ENCODE results near the gene RP2.

RP2 gene

GRCh38 chrX:46793386-46794143, 43.3 kb upstream of the RP2 start:
- Histone ChIP-seq H3K9ac (no peak overlapping the region), H3K36me3 (ENCODE audit: control insufficient read depth, insufficient read depth, low read length) (no peaks in the 10 kb centered on the region), H3K4me1 (no peaks in the 10 kb centered on the region), H3K27me3 (ENCODE audit: control insufficient read depth, insufficient read depth, low read length) (no peaks in the 10 kb centered on the region), H3K4me3 (ENCODE audit: low read depth, low read length) (no peak overlapping the region), H3K27ac (no peak overlapping the region), H3K79me2 (no peaks in the 10 kb centered on the region), H3K9me3 (ENCODE audit: control insufficient read depth, low read length) (no peaks in the 10 kb centered on the region), H3K4me2 (ENCODE audit: low read length) (no peak overlapping the region), H2AFZ (no peak overlapping the region)
- no peak for TF ChIP-seq CTCF (IDR thresholded peaks at IDR 0.05)

DNA sequence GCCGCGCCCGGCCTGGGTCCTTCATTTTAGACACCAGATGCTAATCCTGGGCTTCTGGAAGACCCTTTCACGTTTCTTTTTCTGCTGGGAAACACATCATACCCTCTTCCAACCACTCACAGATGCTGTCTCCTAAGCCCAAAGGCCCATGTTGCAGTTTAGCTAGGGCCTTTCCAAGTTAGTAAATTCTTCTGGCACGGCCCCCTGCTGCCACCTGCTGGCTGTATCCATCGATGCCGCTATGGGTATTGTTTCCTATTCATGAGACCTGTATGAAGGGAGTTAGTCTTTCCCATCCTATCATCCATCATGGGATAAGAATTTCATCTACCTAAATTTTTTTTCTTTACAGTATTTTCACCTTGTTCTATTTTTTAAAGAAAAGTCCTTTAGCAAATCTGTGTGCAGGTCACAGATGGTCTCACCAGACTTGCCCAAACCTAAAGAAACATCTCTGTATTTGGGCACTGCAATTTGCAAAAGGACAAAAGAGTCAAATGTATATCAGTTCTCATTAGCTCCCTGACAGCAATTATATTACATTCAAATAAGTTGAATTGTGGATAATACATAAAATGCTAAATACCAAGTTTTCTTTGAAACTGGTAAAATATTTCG, 40.2 kb upstream of the RP2 start:
- H3K36me3 ChIP-seq (ENCODE audit: control insufficient read depth, insufficient read depth, low read length), result no peaks in the 10 kb centered on the region
- no peak overlapping the region for H3K4me2 ChIP-seq (ENCODE audit: low read length)
- no peaks in the 10 kb centered on the region for H3K4me1 ChIP-seq
- TF ChIP-seq CTCF (IDR thresholded peaks at IDR 0.05), result peak; percentile 78
- H2AFZ ChIP-seq, result no peak overlapping the region
- no peaks in the 10 kb centered on the region for H3K27me3 ChIP-seq (ENCODE audit: control insufficient read depth, insufficient read depth, low read length)
- no peak overlapping the region for H3K4me3 ChIP-seq (ENCODE audit: low read depth, low read length)
- H3K9ac ChIP-seq, result no peak overlapping the region
- H3K79me2 ChIP-seq, result no peaks in the 10 kb centered on the region
- no peaks in the 10 kb centered on the region for H3K9me3 ChIP-seq (ENCODE audit: control insufficient read depth, low read length)
- H3K27ac ChIP-seq, result no peak overlapping the region

DNA sequence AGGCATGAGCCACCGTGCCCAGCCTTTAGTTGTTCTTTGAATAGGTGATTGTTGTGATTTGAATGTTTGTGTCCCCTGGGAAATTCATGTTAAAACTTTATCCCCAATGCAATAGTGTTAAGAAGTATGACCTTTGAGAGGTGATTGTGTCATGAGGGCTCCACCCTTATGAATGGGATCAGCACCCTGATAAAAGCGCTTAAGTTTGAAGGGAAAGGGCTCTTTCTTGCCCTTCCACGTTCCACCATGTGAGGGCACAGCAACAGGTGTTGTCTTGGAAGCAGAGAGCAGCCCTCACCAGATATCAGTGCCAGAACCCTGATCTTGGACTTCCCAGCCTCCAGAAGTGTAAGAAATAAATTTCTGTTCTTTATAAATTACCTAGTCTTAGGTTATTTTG, 33.7 kb upstream of the RP2 start:
- H3K4me1 ChIP-seq, result no peaks in the 10 kb centered on the region
- H3K9ac ChIP-seq, result no peak overlapping the region
- H3K4me2 ChIP-seq (ENCODE audit: low read length), result no peak overlapping the region
- H3K79me2 ChIP-seq, result no peaks in the 10 kb centered on the region
- H3K4me3 ChIP-seq (ENCODE audit: low read depth, low read length), result no peak overlapping the region
- no peak overlapping the region for H2AFZ ChIP-seq
- no peaks in the 10 kb centered on the region for H3K9me3 ChIP-seq (ENCODE audit: control insufficient read depth, low read length)
- no peaks in the 10 kb centered on the region for H3K36me3 ChIP-seq (ENCODE audit: control insufficient read depth, insufficient read depth, low read length)
- no peaks in the 10 kb centered on the region for H3K27me3 ChIP-seq (ENCODE audit: control insufficient read depth, insufficient read depth, low read length)
- TF ChIP-seq CTCF (IDR thresholded peaks at IDR 0.05), result no peak
- no peak overlapping the region for H3K27ac ChIP-seq

DNA sequence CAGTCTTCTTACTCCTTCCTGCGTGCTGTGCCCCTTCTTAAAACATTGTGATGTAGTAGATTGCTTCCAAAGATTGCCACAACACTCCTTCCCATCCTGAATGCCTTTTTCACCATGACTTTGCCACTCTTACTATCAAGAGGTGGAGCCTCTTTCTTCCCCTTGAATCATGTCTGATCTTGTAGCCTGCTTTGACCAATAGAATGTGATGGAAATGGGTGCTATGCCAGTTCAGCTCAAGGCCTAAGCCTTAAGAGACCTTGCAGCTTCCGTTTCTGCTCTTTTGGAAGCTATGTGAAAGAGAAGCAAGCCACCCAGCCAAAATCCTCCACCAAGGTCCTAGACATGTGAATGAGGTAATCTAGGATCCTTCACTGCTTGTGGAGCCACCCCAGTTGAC, 31.6 kb upstream of the RP2 start:
- Histone ChIP-seq H2AFZ (no peak overlapping the region), H3K27me3 (ENCODE audit: control insufficient read depth, insufficient read depth, low read length) (no peaks in the 10 kb centered on the region)

More for the DNA sequence above, 31.6 kb upstream of the RP2 start:
- Histone ChIP-seq H3K27ac (no peak overlapping the region), H3K36me3 (ENCODE audit: control insufficient read depth, insufficient read depth, low read length) (no peaks in the 10 kb centered on the region), H3K4me3 (ENCODE audit: low read depth, low read length) (no peak overlapping the region), H3K9me3 (ENCODE audit: control insufficient read depth, low read length) (no peaks in the 10 kb centered on the region), H3K79me2 (no peaks in the 10 kb centered on the region), H3K4me1 (no peaks in the 10 kb centered on the region), H3K4me2 (ENCODE audit: low read length) (no peak overlapping the region), H3K9ac (no peak overlapping the region)
- no peak for TF ChIP-seq CTCF (IDR thresholded peaks at IDR 0.05)
